ENCODE data around the gene IGSF21. TPM values are rescaled to one million over a fixed set of nuclear protein-coding genes. Genes with fewer than 3 reads are reported as not detected.

Gene IGSF21
- total RNA-seq, 1 donor from 2014 or later = 0.94 TPM

- H3K4me3 Mint-ChIP-seq = no peak overlapping the region
- no peaks in the 10 kb centered on the region for H3K36me3 Mint-ChIP-seq
- H3K27ac Mint-ChIP-seq = no peak overlapping the region
- TF ChIP-seq, protein P1, sequence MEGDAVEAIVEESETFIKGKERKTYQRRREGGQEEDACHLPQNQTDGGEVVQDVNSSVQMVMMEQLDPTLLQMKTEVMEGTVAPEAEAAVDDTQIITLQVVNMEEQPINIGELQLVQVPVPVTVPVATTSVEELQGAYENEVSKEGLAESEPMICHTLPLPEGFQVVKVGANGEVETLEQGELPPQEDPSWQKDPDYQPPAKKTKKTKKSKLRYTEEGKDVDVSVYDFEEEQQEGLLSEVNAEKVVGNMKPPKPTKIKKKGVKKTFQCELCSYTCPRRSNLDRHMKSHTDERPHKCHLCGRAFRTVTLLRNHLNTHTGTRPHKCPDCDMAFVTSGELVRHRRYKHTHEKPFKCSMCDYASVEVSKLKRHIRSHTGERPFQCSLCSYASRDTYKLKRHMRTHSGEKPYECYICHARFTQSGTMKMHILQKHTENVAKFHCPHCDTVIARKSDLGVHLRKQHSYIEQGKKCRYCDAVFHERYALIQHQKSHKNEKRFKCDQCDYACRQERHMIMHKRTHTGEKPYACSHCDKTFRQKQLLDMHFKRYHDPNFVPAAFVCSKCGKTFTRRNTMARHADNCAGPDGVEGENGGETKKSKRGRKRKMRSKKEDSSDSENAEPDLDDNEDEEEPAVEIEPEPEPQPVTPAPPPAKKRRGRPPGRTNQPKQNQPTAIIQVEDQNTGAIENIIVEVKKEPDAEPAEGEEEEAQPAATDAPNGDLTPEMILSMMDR (conservative IDR thresholded peaks at IDR 0.05) = no peak
- DNase-seq (ENCODE audit: extremely low spot score, unreplicated experiment) = no peak
- H3K4me1 Mint-ChIP-seq (ENCODE audit: unreplicated experiment) = no peaks in the 10 kb centered on the region
- H3K9me3 Mint-ChIP-seq = no peaks in the 10 kb centered on the region
- peaks cover 54% of the 10 kb centered on the region for H3K27me3 Mint-ChIP-seq
These were observed 158.0 kb downstream of the IGSF21 start for GRCh38 chr1:18265641-18266040.

DNA sequence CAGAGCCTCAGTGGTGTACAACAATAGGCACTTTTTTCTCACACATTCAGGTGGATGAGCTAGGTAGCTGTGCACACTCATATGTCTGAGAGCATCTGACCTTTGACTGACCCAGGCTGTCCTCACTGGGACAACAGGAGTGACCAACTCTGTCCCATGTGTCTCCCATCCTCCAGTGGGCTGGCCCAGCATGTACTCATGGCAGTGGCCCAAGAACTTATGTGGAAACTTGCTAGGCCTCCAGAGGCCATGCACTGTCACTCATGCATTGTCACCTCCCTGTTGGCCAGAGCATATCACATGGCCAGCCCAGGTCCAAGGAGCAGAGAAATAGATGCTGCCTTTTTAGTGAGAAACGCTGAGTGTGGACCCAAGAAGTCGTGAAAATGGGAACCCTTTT, 158.8 kb downstream of the IGSF21 start:
- Mint-ChIP-seq H3K4me3 (no peak overlapping the region), H3K36me3 (no peaks in the 10 kb centered on the region), H3K27ac (no peak overlapping the region), H3K27me3 (peaks cover 52% of the 10 kb centered on the region), H3K4me1 (ENCODE audit: unreplicated experiment) (no peaks in the 10 kb centered on the region), H3K9me3 (no peaks in the 10 kb centered on the region)
- no peak for DNase-seq (ENCODE audit: extremely low spot score, unreplicated experiment)
- TF ChIP-seq, protein P1 (conservative IDR thresholded peaks at IDR 0.05) = no peak

DNA sequence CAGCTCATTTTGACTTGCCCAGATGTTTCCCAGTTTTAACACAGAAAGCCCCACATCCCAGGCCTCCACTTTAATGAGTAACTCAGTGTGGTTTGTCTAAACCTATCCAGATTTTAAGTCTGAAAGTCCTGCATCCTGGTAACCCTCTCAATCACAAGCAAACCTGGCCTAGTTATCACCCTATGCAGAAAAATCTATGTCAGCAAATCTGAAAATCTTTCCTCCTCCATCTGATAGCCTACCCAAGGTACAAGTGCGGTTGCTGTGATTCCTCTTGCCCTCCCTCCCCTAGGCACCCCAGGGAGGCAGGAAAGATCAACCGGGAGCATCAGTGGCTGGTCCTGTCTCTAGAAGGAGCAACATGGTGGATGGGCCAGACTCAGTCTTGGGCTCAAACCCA, 163.7 kb downstream of the IGSF21 start:
- H3K27ac Mint-ChIP-seq = no peak overlapping the region
- H3K27me3 Mint-ChIP-seq = peaks cover 37% of the 10 kb centered on the region
- H3K4me1 Mint-ChIP-seq (ENCODE audit: unreplicated experiment) = no peaks in the 10 kb centered on the region
- no peaks in the 10 kb centered on the region for H3K36me3 Mint-ChIP-seq
- TF ChIP-seq, protein P1 (conservative IDR thresholded peaks at IDR 0.05) = no peak
- no peak for DNase-seq (ENCODE audit: extremely low spot score, unreplicated experiment)
- H3K4me3 Mint-ChIP-seq = no peak overlapping the region
- no peaks in the 10 kb centered on the region for H3K9me3 Mint-ChIP-seq

DNA sequence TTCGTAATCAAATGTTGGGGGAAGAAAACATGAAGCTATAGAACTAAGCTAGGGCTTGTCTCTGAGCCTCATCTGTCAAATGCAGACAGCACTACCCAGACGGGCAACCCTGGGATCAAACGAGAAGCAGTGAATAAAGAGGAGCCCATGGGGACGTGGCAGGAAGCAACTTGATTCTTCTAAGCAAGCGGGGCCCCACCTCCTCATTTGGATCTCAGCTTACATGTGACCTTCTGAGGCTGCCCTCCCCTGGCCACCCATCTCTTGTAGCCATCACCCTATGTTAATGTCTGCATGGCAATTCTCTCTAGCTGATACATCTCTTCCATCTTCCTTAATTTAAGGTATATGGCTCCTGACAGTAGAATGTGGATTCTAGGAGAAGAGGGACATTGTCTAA, 171.3 kb downstream of the IGSF21 start:
- TF ChIP-seq, protein P1 (conservative IDR thresholded peaks at IDR 0.05) = no peak
- no peak for DNase-seq (ENCODE audit: extremely low spot score, unreplicated experiment)
- no peak overlapping the region for H3K27ac Mint-ChIP-seq
- no peak overlapping the region for H3K4me3 Mint-ChIP-seq
- no peaks in the 10 kb centered on the region for H3K9me3 Mint-ChIP-seq
- no peaks in the 10 kb centered on the region for H3K36me3 Mint-ChIP-seq
- peaks cover 7% of the 10 kb centered on the region for H3K4me1 Mint-ChIP-seq (ENCODE audit: unreplicated experiment)
- H3K27me3 Mint-ChIP-seq = peaks cover 30% of the 10 kb centered on the region

- TF ChIP-seq, protein P1 (conservative IDR thresholded peaks at IDR 0.05) = no peak
These were observed 171.9 kb downstream of the IGSF21 start for GRCh38 chr1:18279351-18280074.

More at GRCh38 chr1:18279351-18280074, 171.9 kb downstream of the IGSF21 start:
- H3K4me1 Mint-ChIP-seq (ENCODE audit: unreplicated experiment) = peaks cover 8% of the 10 kb centered on the region
- H3K4me3 Mint-ChIP-seq = no peak overlapping the region
- no peak overlapping the region for H3K27ac Mint-ChIP-seq
- H3K27me3 Mint-ChIP-seq = peaks cover 36% of the 10 kb centered on the region
- no peaks in the 10 kb centered on the region for H3K9me3 Mint-ChIP-seq
- no peak for DNase-seq (ENCODE audit: extremely low spot score, unreplicated experiment)
- H3K36me3 Mint-ChIP-seq = no peaks in the 10 kb centered on the region
